Skin of body (tissue), 2 donors: ENCODE results near the gene TNFAIP1. TPM values are rescaled to one million over a fixed set of nuclear protein-coding genes. Genes with fewer than 3 reads are reported as not detected.
"Not testable (repeated sequence)": the region's sequence is repeated elsewhere in the genome, so short reads cannot be mapped to it uniquely, and the experiment has no call there.

Experiments
- DNase-seq: peaks from one replicate; lab custom pipeline; 2025; lab: John Stamatoyannopoulos, UW
- total RNA-seq: library from RNA; depleted of rRNA; stranded (reverse); fragments of >200 nt; gene quantifications from one replicate; pipeline ENCODE4 v1.2.3, GENCODE V29; 2014

The TNFAIP1 gene
- total RNA-seq, 1 donor from 2014 or later: 19.0 TPM

- DNase-seq: no peak
Measured at GRCh38 chr17:28324781-28325180, 10.8 kb upstream of the TNFAIP1 start.

- DNase-seq: no peak
Measured at GRCh38 chr17:28325211-28325610, 10.3 kb upstream of the TNFAIP1 start.

GRCh38 chr17:28326114-28326513 is 9.4 kb upstream of the TNFAIP1 start:
- no peak for DNase-seq

- no peak for DNase-seq
Measured at GRCh38 chr17:28327031-28327607, 8.4 kb upstream of the TNFAIP1 start.

GRCh38 chr17:28327709-28328108 is 7.9 kb upstream of the TNFAIP1 start:
- DNase-seq: no peak

GRCh38 chr17:28328325-28328724 is 7.2 kb upstream of the TNFAIP1 start:
- DNase-seq: no peak

- no peak for DNase-seq
Measured at GRCh38 chr17:28330671-28331070, 4.9 kb upstream of the TNFAIP1 start.

- no peak for DNase-seq
Measured at GRCh38 chr17:28331891-28332420, 3.6 kb upstream of the TNFAIP1 start.

GRCh38 chr17:28333083-28333746 is 2.3 kb upstream of the TNFAIP1 start:
- DNase-seq: no peak

GRCh38 chr17:28334171-28334570 is 1.4 kb upstream of the TNFAIP1 start:
- no peak for DNase-seq

GRCh38 chr17:28334666-28335200 is 828 bp upstream of the TNFAIP1 start:
- DNase-seq: no peak

- DNase-seq: peak; percentile 67
Measured at GRCh38 chr17:28335959-28336871, 654 bp downstream of the TNFAIP1 start.

GRCh38 chr17:28338056-28338768 is 2.7 kb downstream of the TNFAIP1 start:
- no peak for DNase-seq

GRCh38 chr17:28338769-28339212 is 3.2 kb downstream of the TNFAIP1 start:
- not testable (repeated sequence) for DNase-seq

- no peak for DNase-seq
Measured at GRCh38 chr17:28339431-28339830, 3.9 kb downstream of the TNFAIP1 start.

GRCh38 chr17:28340374-28340773 is 4.8 kb downstream of the TNFAIP1 start:
- DNase-seq: no peak

GRCh38 chr17:28341516-28341915 is 6.0 kb downstream of the TNFAIP1 start:
- DNase-seq: no peak

GRCh38 chr17:28342313-28342712 is 6.8 kb downstream of the TNFAIP1 start:
- no peak for DNase-seq

GRCh38 chr17:28343491-28343932 is 8.0 kb downstream of the TNFAIP1 start:
- DNase-seq: no peak

- no peak for DNase-seq
Measured at GRCh38 chr17:28344011-28344410, 8.4 kb downstream of the TNFAIP1 start.

GRCh38 chr17:28344435-28344901 is 8.9 kb downstream of the TNFAIP1 start:
- DNase-seq: no peak
